Adrenal gland (tissue), 5 donors: ENCODE data around the gene CZIB.

Source experiments
- CTCF ChIP-seq, 6 experiments: fragments of 450-650 bp in 4 of 6; fragments of 200-600 bp in 2 of 6; sonication (generic) in 1 of 6; IDR thresholded peaks; 1 replicate in 5 of 6; 2 replicates in 1 of 6; pipeline versions ENCODE4 v1.5.1 to v1.8.0; 2016 to 2021; ENCODE audit warnings: antibody characterized with exemption in 6 of 6, mild to moderate bottlenecking in 2 of 6, moderate library complexity in 1 of 6
- POLR2A ChIP-seq, 2 donors: fragments of 450-650 bp; IDR thresholded peaks; one replicate each; pipeline ENCODE4 v1.6.1; 2017; ENCODE audit warnings: antibody characterized with exemption in 2 of 2, mild to moderate bottlenecking in 2 of 2, moderate library complexity in 1 of 2
- donor health status: DM: no; HTN: no; CAD: no.

- TF ChIP-seq POLR2A (IDR thresholded peaks at IDR 0.05) (no peak), CTCF (IDR thresholded peaks at IDR 0.05) (no peak)
Measured at GRCh38 chr1:53241828-53242227, 21.4 kb upstream of the CZIB start.
